Muscle layer of duodenum (tissue), 2 donors: Measurements from ENCODE around the gene ADCY2.

ENCODE experiments used
- H3K27ac ChIP-seq: one replicate; pipeline ENCODE4 v1.7.0; 2013; ENCODE audit warnings: mild to moderate bottlenecking, low read length
- H3K27me3 ChIP-seq: one replicate; pipeline ENCODE4 v1.7.0; 2013; ENCODE audit warnings: low read depth, mild to moderate bottlenecking, control low read depth, low read length
- H3K36me3 ChIP-seq, 2 donors: one replicate each; pipeline ENCODE4 v1.7.0; 2013; ENCODE audit warnings: low read length in 2 of 2, control low read depth in 1 of 2, mild to moderate bottlenecking in 1 of 2; ENCODE audit not compliant: insufficient read depth in 2 of 2, control insufficient read depth in 1 of 2
- H3K4me1 ChIP-seq, 2 donors: one replicate each; pipeline ENCODE4 v1.7.0; 2013; ENCODE audit warnings: low read length in 2 of 2, mild to moderate bottlenecking in 2 of 2, control low read depth in 1 of 2, moderate library complexity in 1 of 2; ENCODE audit not compliant: insufficient read depth in 2 of 2, control insufficient read depth in 1 of 2
- H3K4me3 ChIP-seq, 2 donors: one replicate each; pipeline ENCODE4 v1.7.0; 2013; ENCODE audit warnings: low read length in 2 of 2, low read depth in 1 of 2, mild to moderate bottlenecking in 1 of 2
- H3K9me3 ChIP-seq, 2 donors: one replicate each; pipeline ENCODE4 v1.7.0; 2013; ENCODE audit warnings: low read length in 2 of 2, control low read depth in 1 of 2, mild to moderate bottlenecking in 1 of 2; ENCODE audit not compliant: control insufficient read depth in 1 of 2
- donor health status: healthy.

The ADCY2 gene

DNA sequence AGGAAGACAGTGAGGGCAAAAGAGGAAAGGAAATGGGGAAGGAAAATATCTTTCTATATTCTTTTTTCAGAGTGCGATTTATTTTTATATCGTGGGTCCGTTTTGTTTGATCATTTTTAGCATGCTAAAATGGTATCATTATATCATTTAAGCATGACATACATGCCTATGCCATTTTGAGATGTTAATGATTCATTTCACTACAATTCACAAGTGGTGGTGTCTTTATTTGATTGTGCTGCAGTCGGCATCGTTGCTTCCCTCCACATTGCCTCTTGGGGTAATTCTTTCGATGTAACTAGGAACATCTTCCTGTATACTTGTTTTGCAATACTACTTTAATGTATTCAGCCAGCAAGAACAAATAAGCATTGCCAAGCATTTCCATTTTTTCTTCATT, 309.8 kb downstream of the ADCY2 start:
- Histone ChIP-seq H3K4me3 (no peak overlapping the region), H3K36me3 (no peaks in the 10 kb centered on the region), H3K9me3 (no peaks in the 10 kb centered on the region), H3K4me1 (no peaks in the 10 kb centered on the region), H3K27me3 (no peaks in the 10 kb centered on the region), H3K27ac (no peak overlapping the region)

DNA sequence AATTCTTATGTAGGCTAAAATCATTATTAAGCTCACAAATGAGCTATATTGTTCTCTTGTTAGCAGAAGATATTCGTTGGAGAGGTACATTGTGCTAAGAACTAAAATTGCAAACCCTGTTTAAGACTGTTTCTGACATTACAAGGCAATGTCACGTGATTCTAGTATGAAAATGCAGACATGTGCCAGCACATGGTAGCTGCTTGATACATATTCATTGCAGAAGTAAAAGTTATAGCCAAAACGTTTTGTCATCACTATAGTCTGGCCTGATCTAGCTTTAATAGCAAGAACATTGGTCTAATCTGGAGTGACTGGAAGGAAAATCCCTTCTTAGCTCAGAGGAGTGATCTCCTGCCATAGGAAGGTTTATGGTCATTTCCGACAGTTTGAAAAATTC, 310.3 kb downstream of the ADCY2 start:
- no peak overlapping the region for H3K4me3 ChIP-seq
- no peaks in the 10 kb centered on the region for H3K9me3 ChIP-seq
- no peak overlapping the region for H3K27ac ChIP-seq
- H3K27me3 ChIP-seq: no peaks in the 10 kb centered on the region
- no peaks in the 10 kb centered on the region for H3K4me1 ChIP-seq
- no peaks in the 10 kb centered on the region for H3K36me3 ChIP-seq

DNA sequence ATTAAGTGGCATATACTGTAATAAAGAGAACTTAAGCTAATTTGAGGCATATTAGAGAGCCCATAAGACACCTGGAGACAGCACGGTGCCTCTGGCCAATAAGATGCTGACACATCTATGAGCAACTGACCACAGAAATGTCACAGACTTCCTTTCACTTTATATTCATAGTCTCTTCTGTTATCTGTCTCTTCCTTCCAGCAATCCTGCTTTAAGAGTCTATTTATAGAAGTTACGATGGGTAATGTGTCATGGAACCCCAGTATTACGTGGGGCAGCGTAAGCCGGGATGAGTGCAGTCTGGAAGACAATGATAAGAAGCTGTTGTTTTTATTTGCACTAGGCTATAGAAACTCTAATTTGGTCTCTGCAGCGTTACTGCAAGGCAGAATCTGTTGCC, 318.2 kb downstream of the ADCY2 start:
- H3K9me3 ChIP-seq: no peaks in the 10 kb centered on the region
- H3K4me1 ChIP-seq: no peaks in the 10 kb centered on the region
- no peaks in the 10 kb centered on the region for H3K36me3 ChIP-seq
- H3K4me3 ChIP-seq: no peak overlapping the region
- no peak overlapping the region for H3K27ac ChIP-seq
- H3K27me3 ChIP-seq: no peaks in the 10 kb centered on the region

DNA sequence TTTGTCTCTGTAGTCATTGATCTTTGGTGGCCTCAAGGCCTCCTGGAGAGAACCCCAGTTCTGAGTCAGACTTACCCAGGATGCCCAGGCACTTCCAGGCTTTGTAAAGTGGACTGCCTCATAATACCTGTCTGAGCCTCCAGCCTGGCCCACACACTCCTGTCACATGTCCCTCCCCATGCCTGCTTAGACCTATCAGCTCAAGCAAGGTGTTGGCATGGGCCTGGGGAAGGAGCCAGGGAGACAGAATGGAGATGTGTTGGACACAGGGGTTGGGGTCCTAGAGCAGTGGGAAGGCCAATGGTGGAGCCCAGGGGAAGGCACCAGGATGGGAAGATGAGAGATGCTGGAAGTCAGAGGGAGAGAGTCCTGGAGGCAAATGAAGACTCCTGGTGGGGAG, 318.8 kb downstream of the ADCY2 start:
- Histone ChIP-seq H3K9me3 (no peaks in the 10 kb centered on the region), H3K4me1 (no peaks in the 10 kb centered on the region), H3K27me3 (no peaks in the 10 kb centered on the region)

DNA sequence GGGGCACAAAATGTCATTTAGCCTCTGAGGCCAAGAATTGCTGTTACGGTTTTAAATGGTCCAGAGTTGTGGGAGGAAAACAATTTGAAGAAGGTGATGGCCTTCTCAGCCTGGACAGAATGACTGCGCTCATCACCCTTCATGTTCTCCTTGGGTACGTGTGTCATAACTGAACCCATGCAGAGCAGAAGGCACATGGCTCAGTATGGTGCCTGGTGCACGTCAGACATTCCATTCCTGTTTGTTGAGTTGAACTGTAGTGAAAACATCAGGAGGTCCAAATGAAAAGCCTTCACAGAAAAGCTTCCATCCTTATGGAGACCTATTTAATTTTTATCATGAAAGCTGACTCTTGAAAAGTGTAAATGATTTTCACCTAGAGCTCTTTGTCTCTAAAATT, 321.8 kb downstream of the ADCY2 start:
- no peaks in the 10 kb centered on the region for H3K4me1 ChIP-seq
- no peak overlapping the region for H3K27ac ChIP-seq
- H3K36me3 ChIP-seq: no peaks in the 10 kb centered on the region
- H3K4me3 ChIP-seq: no peak overlapping the region
- H3K27me3 ChIP-seq: no peaks in the 10 kb centered on the region
- H3K9me3 ChIP-seq: no peaks in the 10 kb centered on the region

More for the DNA sequence above, 318.8 kb downstream of the ADCY2 start:
- Histone ChIP-seq H3K27ac (no peak overlapping the region), H3K4me3 (no peak overlapping the region), H3K36me3 (no peaks in the 10 kb centered on the region)

DNA sequence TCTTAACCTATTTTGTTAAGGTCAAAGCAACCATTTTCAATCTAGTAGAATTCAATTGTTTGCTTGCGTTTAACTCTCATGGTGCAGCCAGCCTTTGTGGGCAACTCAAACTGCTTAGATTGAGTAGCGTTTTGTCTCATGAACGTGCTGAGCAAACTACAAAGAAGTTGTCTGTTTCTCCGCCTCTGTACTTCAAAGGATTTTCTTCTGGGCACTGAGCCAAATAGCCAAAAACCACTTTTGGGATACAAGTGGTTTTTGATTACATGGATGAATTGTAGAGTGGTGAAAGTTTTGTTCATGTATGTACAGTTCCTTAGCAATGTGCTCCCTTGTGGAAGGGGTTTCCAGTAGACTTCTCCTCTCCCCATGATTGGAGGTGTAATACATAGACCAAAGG, 332.1 kb downstream of the ADCY2 start:
- no peaks in the 10 kb centered on the region for H3K36me3 ChIP-seq
- no peaks in the 10 kb centered on the region for H3K4me1 ChIP-seq
- H3K27ac ChIP-seq: no peak overlapping the region

DNA sequence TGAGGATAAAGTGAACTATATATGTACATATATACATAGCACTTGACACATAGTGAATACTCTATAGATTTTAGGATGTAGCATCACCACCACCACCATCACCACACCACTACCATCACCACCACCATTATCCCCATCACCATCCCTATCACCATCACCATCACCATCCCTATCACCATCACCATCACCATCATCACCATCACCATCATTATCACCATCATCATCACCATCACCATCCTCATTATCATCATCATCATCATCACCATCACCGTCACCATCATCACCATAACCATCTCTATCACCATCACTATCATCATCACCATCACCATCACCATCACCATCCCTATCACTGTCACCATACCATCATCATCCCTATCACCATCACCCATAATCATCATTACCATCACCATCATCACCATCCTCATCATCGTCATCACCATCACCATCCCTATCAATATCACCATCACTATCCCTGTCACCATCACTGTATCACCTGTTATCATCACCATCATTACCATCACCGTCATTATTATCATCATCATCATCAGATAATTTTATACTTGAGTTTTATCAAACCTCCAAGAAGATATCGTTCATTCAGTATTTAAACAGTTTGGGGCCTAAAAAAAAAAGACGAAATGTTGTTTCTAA, 345.6 kb downstream of the ADCY2 start:
- Histone ChIP-seq H3K27ac (no peak overlapping the region), H3K27me3 (no peaks in the 10 kb centered on the region), H3K4me1 (no peaks in the 10 kb centered on the region), H3K9me3 (no peaks in the 10 kb centered on the region), H3K4me3 (no peak overlapping the region), H3K36me3 (no peaks in the 10 kb centered on the region)

More for the DNA sequence above, 332.1 kb downstream of the ADCY2 start:
- H3K4me3 ChIP-seq: no peak overlapping the region
- H3K27me3 ChIP-seq: no peaks in the 10 kb centered on the region
- no peaks in the 10 kb centered on the region for H3K9me3 ChIP-seq

DNA sequence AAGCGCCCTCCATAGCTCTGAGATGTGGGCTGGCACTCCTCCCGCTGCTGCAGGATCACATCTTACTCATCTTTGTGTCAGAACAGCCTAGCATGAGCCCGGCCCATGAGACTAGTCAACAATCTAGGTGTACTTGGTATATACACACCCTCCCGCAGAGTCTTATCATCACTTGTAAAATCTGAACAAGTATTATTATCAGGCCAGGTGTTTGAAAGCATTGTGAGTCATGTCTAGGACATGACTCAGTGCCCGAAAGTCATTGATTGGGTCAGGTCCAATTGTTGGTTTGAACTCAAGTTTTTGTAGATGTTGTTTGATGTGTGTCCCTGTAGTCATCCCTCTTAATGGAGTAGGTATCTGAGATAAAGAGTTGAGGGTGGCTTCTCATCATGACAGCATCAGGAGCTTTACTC, 346.3 kb downstream of the ADCY2 start:
- H3K27me3 ChIP-seq: no peaks in the 10 kb centered on the region
- H3K4me1 ChIP-seq: no peaks in the 10 kb centered on the region
- no peaks in the 10 kb centered on the region for H3K9me3 ChIP-seq
- no peaks in the 10 kb centered on the region for H3K36me3 ChIP-seq
- H3K27ac ChIP-seq: no peak overlapping the region
- no peak overlapping the region for H3K4me3 ChIP-seq

DNA sequence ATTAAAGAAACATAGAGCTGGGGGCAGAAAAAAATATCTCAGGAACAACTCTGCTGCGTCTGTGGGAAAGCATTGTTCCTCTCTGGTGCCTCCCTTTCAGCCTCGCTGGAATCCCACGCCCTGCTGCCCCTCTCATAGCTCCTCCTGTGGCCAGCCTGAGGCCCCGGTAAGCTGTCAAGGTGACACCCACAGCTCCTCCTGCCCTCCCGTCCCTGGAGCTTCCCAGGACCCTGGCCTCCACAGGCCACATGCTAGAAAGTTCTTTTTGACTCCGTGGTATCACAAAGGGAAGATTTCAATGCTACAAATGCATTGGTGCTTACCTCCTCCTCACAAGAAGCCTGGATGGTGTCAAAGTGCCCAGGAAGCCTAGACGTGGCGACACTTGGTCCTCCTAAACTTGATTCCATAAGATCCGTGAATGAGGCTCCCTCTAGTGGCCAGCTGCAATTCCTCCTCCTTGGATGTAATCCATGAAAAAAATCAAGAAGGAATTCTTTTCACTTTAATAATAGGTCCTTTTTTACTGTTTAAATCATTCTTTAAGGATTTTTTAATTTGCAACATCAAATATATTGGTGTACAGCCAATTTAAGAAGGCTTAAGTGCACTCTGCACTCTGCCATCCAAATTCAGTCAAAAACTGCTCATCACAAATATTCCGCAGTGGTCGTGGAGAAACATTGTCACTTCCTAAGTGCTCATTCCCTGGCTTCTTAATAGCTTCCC, 350.1 kb downstream of the ADCY2 start:
- Histone ChIP-seq H3K27me3 (no peaks in the 10 kb centered on the region), H3K4me1 (no peaks in the 10 kb centered on the region), H3K36me3 (no peaks in the 10 kb centered on the region), H3K4me3 (no peak overlapping the region), H3K27ac (no peak overlapping the region), H3K9me3 (no peaks in the 10 kb centered on the region)

DNA sequence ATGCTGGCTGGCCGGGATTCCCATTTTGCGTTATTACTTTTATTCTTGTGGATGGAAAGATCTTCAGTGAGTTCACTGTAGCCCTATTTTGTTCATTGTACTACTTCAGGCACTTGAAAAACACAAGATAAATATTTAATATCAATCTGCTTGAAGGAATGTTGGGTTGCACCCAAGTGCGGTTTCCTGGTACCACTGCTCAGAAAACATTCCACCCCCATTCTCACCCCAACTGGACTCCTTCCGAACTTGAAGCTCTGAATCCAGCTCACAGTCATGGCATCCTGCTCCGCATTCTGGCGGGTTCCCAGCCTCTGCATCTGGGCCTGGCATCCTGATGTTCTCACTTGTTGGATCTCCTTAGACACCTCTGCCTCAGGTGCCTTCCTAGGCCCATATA, 351.8 kb downstream of the ADCY2 start:
- Histone ChIP-seq H3K27ac (no peak overlapping the region), H3K9me3 (no peaks in the 10 kb centered on the region), H3K4me3 (no peak overlapping the region), H3K27me3 (no peaks in the 10 kb centered on the region), H3K36me3 (no peaks in the 10 kb centered on the region), H3K4me1 (no peaks in the 10 kb centered on the region)

DNA sequence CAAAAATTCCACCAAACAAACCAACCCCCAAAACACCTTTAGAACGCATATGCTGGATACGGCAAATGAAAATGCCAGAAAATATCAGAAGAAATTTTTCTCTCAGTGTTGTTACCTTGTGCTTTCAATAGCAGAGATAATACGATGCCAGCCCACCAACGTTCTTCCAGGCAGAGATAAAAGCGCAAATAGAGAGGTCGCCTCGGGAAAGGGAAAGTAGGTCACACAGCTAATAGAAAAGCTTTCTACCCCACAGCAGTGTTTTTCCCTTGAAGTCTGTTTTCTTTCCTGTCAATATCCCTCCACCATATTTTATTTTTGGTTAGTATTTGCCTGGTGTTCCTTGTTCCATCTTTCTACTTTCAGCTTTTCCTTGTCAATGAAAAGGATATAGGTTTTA, 353.7 kb downstream of the ADCY2 start:
- no peaks in the 10 kb centered on the region for H3K4me1 ChIP-seq
- H3K36me3 ChIP-seq: no peaks in the 10 kb centered on the region
- H3K4me3 ChIP-seq: no peak overlapping the region
- H3K27me3 ChIP-seq: no peaks in the 10 kb centered on the region
- H3K27ac ChIP-seq: no peak overlapping the region
- H3K9me3 ChIP-seq: no peaks in the 10 kb centered on the region

DNA sequence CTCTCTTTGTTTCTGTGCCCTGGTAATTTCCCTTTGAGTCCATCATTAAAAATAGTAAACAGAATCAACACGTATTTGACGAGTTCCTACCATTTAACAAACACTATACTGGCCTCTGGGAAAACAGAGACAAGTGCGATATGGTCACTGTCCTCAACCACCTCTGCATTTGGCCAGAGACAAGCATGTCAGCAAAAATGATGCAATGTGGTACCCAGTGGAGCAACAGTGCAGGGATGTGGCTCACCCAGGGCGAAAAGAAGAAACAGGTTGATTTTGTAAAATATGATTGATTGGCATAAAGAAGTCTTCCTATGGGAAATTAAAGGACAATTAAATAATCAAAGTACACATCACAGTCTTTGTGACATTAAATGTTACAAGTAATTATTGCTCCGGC, 355.9 kb downstream of the ADCY2 start:
- Histone ChIP-seq H3K9me3 (no peaks in the 10 kb centered on the region), H3K27ac (no peak overlapping the region), H3K27me3 (no peaks in the 10 kb centered on the region), H3K4me3 (no peak overlapping the region), H3K4me1 (no peaks in the 10 kb centered on the region), H3K36me3 (no peaks in the 10 kb centered on the region)
